ENCODE results near the gene FBN2. TPM values are rescaled to one million over a fixed set of nuclear protein-coding genes. Genes with fewer than 3 reads are reported as not detected.

FBN2 gene
- total RNA-seq, 4 donors from 2014 or later: 0.16 to 2.4 (median 0.26) TPM

- no peak for TF ChIP-seq CTCF (IDR thresholded peaks at IDR 0.05; ENCODE audit: low read depth)
Observed at GRCh38 chr5:128318691-128319090, 219.4 kb downstream of the FBN2 start.

GRCh38 chr5:128317481-128317880 lies 220.6 kb downstream of the FBN2 start:
- TF ChIP-seq CTCF (IDR thresholded peaks at IDR 0.05; ENCODE audit: low read depth): no peak

- no peak for TF ChIP-seq CTCF (IDR thresholded peaks at IDR 0.05; ENCODE audit: low read depth)
Observed at GRCh38 chr5:128315671-128316070, 222.4 kb downstream of the FBN2 start.

DNA sequence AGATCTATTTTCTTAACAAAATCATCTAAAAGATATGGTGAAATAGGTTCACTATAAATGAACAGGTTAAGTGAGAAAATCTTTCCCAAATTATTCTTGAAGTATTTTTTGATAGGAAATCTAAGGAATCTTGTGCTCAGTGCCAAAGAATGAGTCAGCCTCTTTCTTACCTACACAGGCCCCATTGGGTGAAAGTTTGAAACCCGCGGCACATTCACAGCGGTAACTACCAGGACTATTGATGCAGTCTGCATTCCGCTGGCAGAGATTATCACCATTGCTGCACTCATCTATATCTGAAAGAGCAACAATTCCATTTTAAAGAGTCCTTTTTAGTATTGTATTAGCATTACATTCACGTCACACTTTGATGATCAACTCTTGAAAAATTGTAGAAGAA lies 232.7 kb downstream of the FBN2 start:
- no peak for TF ChIP-seq CTCF (IDR thresholded peaks at IDR 0.05; ENCODE audit: low read depth)

DNA sequence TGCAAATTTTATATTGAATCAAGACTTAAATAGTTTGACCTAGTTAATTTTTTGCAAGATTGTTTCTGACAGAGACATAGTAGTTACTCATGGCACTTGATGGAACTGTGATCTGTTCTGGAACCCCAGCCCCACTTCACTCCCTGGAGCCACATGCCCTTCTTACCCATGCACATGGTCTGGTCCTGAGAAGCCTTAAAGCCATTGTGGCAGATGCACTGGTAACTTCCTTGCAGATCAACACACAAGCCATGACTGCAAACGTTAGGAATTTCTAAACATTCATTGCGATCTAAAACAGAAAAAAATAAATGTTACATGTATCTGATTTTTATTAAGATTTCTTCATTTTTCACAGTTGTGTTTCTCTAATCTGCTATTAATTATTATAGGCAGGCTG lies 233.3 kb downstream of the FBN2 start:
- TF ChIP-seq CTCF (IDR thresholded peaks at IDR 0.05; ENCODE audit: low read depth): no peak

GRCh38 chr5:128304088-128304487 lies 234.0 kb downstream of the FBN2 start:
- no peak for TF ChIP-seq CTCF (IDR thresholded peaks at IDR 0.05; ENCODE audit: low read depth)

GRCh38 chr5:128303593-128303992 lies 234.5 kb downstream of the FBN2 start:
- TF ChIP-seq CTCF (IDR thresholded peaks at IDR 0.05; ENCODE audit: low read depth): no peak

All from subcutaneous adipose tissue (tissue), 4 donors.